ENCODE measurements around the gene GLI3.

DNA sequence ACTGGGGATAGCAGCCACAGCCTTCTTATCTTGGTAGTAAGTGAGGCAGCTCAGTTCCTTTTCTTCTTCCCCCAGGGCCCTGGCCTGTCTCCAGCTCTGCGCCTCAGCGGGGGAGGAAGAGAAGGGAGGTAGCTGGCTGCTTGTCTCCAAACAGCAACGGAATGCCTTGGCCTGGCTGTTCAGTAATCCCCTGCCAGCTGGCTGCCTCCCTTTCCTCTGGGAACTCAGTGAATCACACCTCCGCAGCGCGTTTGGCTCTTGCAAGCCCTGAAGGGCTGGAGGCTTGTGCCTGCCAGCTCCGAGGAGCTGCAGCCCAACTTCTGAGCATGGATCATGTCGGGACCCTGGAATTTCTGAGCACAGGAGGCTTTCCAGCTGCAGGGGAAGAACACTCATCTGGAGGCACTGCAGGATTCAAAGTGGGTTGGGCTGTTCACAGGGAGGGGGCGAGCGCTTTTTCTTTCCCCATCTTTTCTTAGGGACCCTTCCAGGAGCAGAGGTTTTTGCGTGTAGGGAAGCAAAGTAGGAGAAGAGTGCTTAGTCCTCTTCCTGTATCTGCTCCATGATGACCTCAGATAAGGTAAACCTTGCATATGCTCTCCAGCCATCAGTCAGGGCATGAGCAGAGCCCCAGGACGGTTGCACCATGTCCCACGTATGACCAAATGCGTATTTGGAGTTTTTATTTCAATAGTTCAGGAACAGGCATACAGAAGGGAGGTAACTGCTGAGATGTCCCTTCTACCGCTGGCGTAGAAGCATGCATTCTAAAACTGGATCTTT lies 280.9 kb downstream of the GLI3 start:
- no peak for TF ChIP-seq EZH2 (IDR thresholded peaks at IDR 0.05; ENCODE audit: insufficient read depth, low read length)
- TF ChIP-seq, protein P1, sequence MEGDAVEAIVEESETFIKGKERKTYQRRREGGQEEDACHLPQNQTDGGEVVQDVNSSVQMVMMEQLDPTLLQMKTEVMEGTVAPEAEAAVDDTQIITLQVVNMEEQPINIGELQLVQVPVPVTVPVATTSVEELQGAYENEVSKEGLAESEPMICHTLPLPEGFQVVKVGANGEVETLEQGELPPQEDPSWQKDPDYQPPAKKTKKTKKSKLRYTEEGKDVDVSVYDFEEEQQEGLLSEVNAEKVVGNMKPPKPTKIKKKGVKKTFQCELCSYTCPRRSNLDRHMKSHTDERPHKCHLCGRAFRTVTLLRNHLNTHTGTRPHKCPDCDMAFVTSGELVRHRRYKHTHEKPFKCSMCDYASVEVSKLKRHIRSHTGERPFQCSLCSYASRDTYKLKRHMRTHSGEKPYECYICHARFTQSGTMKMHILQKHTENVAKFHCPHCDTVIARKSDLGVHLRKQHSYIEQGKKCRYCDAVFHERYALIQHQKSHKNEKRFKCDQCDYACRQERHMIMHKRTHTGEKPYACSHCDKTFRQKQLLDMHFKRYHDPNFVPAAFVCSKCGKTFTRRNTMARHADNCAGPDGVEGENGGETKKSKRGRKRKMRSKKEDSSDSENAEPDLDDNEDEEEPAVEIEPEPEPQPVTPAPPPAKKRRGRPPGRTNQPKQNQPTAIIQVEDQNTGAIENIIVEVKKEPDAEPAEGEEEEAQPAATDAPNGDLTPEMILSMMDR (IDR thresholded peaks at IDR 0.05; ENCODE audit: insufficient read depth, low read depth, low read length): no peak
